HG03575 (cell line): ENCODE data around the gene SYT1.

Source experiments
- ATAC-seq: cut with Tn5 transposase; IDR thresholded peaks from one replicate; pipeline ENCODE4 v1.9.1; 2021; ENCODE audit not compliant: unreplicated experiment, insufficient number of reproducible peaks, low FRiP score; ENCODE audit errors: extremely low read depth

SYT1 gene

DNA sequence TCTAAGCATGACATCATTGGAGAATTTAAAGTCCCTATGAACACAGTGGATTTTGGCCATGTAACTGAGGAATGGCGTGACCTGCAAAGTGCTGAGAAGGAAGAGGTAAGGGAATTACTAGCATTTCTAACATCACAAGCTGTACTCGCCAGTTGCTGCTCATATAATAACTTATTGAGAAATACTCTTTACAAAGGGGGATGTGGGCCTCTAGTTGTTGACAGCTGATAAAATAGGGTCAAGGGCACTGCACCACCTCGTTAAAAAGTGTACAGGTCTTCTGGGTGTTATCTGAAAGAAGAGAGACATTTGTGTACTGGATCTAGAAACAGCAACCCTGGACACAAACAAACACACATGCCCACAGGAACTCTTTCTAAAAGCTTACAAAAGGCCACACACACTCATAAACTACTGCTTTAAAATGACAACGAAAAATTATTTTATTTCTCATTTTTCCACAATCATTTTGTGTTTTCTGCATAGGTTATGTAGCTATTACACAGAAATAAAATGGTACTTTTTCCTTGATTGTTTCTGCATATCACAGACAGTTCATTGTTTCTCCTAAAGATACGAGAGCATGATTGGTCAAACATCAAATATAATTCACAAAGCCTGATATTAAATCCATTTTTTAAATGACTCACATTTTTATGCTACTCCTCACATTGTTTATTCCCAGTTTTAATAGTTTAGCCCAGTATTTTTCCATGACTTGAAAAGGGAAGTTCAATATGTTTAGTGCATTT, 435.0 kb downstream of the SYT1 start:
- ATAC-seq: no peak

DNA sequence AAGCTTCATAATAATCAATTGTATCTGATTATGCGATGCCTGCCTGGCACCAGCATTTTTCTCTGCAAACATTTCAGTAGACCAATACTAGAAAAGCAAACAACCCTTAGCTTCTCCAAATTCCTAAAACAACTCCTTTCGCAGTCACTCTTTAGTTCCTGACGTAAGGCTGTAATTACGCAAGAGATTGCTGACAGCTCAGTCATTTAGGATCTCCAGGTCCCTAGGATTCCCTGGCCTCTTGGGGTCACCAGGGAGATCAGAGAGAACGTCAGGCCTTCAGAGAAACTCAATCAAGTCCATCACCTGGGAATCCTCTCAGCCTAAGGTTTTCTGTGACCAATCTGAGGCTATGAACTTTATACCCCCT, 435.6 kb downstream of the SYT1 start:
- ATAC-seq: no peak

DNA sequence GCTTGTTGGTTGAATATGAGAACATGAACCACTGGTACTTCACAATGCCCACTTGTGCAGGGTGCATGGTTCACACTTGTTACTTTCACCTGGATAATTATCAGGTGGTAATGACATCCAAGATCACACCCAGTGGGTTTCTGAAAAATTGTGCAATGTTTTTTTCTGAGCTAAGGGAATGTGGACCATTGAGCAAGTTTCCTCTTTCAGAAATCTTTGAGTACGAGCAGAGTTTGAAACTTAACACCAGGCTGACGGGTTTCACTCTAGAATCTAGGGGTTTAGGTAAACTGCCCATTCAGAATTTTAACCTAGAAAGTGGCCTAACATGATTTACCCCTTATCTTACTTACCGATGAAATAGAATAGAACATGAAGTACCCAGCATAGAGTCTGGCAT, 436.6 kb downstream of the SYT1 start:
- no peak for ATAC-seq

DNA sequence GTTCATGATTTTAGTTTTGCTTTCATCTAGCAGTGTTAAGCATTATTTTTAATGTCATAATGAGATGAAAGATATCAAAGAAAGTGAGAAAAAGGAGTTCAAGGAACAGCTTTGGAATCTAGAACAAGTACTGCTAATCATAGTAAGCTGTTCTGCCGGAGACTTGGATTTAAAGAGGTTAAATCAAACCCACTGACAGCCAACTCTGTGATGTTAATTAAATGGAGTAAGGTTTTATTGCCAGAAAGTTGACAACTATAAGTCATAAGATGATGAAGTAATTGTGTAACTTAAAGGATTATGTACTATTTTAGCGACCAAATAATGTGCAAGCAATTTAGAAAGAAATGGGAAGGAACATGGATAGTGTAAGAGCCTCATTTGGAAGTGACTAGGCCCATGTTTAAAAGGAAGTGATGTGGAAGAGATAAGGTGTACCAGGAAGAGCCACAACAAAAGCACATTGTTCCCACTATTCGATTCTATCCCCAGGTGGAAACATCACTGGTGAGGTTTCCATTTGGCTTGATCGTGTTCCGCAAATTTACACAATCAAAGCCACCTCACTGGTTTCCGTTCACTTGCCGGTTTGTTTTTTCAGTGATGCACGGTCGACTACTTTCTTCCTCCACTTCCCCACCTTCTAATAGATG, 437.7 kb downstream of the SYT1 start:
- ATAC-seq: no peak

DNA sequence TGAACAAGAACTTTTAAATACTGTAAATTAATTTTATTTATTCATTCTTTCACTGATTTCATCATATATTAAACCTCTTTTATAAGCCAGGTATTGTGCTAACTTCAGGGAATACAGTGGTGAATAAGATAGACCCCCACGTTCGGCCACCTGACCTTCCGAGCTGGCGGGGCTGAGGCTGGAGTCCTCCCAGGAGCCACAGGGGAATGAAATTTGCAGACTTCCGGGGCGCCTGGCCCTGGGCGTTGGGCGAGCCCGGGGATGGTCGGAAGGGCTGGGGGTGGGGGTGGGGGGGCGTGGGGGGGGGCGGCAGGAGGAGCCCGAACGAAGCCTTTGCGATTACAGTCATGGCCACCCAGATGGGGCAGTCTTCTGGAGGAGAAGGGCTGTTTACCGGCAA, 442.8 kb downstream of the SYT1 start:
- ATAC-seq: no peak

DNA sequence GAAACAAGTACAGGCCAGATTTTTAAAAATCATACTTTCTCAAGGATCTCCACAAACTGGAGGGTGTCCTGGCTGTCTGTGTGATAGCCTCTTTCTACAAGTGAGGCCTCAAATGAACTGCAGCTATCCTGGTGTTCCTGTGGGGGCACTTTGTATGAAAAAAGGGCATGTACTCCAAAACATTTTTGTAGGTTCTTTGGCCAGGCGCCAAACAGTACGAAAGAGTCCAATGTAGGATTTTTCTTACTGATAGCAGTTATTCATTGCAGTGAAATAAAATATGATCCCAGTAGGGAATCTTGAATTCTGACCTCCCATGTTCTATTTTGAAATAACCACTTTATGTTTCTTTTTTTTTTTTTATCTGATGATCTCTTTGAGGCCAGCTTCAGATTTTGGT, 444.5 kb downstream of the SYT1 start:
- no peak for ATAC-seq

DNA sequence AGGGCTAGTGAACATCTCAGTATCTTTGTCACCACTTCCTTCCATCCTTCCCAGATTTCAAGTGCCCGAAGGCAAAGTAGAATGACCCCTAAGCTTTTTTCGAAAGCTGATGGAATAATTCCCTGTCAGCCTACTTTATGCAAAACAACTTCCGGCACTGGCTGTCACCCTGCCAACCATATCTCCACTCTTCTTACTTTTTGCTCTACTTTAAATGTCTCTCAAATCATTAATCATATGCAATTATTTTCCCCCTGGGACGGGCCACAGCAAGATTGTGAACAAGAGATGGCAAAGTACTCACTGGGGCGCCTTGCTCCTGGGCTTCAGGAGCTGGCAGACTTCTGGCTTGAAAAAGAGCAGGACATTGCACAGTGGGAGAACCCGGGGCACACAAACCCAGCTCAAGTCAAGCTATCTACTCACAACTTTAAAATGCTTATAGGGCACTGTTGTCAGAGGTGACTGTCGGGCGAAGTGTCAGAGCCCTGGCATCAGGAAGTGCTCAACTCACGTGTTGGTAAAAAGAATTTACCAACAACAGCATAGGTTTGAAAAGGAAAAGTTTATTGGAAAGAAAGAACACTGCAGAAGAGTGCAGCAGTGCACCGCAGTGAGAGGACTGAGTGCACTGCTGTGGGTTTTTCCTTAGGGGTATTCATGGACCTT, 452.7 kb downstream of the SYT1 start:
- no peak for ATAC-seq

DNA sequence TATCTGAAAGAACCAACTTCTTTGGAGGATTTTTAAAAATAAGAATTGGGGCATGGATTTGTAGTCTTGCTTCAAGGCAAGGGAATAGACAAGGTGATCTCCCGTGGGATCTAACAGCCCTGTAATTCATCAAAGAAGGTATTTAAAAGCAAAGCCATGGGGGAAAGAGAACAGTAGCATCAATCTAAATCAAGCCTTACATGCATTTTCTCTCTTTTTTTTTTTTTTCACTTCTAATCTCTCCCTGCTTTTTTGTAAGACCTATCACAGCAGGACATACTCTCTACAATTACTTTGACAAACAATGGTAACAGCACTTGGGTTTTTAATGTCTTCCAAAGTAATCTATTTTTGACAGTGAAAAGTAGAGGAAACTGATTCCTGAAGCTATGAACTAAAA, 458.3 kb downstream of the SYT1 start:
- ATAC-seq: no peak

DNA sequence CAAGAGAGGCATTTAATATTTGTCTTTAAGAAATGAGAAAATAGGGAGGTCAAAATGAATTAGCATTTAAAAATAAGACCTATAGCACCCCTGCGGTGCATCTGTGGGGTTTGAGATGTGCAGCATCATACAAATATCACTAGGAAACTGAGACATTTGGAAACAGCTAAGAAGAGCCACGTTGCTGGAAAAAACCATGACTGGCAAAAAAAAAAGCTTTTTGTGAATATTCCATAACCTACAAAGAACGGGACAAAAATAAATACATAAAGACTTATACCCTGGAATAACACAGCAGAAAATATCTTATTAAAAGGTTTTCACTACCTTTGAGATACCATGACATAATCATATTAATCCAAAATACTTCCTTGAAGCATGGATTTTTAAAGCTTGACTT, 460.0 kb downstream of the SYT1 start:
- no peak for ATAC-seq

DNA sequence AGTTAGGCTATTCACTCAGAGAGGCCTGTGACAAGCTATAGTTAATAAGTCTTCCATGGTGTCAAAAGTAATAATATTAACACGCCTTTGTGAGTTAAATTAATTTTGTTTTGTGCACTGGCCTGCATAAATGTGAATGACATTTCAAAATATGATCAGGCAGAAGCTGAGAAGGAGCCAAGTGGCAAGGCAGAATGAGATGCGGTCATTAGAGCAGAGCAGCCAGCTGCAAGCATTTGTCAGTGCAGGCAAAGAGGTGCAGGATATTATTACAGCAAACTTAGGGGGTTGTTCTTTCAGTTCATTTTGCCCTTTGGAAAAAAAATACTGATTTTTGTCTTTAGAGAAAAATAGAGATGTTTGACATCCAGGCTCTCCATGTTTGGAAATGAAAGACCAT, 461.6 kb downstream of the SYT1 start:
- no peak for ATAC-seq

DNA sequence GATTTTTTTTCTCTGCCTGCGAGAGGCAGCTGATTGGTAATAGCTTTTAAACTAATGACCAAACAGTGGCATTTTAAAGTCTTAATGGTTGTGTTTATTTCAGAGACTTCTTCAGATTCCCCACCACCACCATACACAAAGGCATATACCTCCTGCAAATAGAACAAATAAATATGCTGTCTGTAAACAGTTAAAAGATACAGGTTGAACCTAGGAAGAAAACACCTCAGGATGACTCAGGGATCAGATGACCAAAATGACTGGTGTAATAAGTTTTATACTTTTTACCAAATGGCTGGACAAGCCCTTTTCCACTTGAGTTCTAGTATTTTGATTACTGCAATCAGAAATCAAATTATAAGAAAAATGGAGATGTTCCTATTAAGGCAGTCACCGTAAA, 462.1 kb downstream of the SYT1 start:
- ATAC-seq: no peak

DNA sequence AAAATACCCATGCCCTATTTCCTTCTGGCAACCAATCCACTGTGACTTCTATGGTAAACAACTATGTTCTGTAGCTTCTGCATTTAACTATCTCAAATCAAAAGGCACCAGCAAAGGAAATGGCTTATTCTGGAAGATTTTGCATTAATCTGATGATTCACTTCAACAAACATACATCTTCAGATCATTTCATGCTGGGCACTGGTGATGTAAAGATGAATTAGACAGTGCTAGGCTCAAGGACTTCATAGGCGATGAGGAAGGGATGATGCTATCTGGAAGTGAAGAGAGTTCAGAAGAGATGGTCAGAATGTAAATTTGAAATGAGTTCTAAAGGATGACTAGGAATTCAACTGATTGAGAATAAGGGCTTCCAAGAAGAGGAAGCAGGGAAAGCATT, 462.9 kb downstream of the SYT1 start:
- ATAC-seq: no peak

DNA sequence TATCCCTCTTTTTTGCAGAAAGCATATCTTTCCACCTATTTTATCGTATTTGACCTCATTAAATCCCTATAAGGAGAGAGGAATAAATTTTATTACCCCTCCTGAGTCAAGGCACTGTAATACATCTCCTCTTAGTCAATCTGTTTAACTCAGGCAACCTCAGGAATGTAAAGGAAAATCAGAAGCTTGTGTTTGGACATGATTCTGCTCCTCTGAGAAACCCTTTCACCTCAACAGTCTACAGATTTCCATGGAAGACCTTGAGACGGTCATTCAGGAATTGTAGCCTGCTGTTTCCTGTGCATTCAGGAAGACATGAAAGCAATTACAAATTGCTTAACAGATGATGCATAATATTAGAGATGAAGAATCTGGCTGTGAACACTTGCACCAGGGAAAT, 465.4 kb downstream of the SYT1 start:
- ATAC-seq: no peak

DNA sequence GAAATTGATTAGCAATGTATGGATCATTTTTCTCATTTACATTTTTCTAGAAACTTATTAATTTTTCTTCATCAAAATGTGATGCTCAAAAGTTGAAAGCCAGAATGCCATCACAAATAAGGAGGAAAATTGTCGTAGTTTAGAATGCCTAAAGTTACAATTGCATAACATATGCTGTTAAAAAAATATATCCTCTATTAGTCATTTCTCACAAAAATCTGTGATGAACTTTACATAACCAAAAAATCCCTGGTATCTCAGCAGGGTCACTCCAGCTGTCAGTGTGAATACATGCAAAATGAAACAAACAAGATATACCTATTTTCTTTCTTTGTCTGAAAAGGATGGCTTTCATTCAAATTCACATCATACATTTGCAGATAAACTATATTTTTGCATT, 467.3 kb downstream of the SYT1 start:
- ATAC-seq: no peak

DNA sequence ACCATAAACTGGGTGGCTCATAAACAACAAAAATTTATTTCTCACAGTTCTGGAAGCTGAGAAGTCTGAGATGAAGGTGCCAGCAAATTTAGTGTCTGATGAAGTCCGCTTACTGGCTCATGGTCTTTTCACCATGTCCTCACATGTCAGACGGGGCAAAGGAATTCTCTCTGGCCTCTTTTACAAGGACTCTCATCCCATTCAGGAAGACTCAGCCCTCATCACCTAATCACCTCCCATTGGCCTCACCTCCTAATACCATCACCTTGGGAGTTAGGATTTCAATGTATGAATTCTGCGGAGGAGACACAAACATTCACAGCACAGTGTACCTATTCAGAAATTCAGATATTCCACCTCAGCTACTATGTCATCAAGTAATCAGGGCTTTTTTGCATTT, 468.6 kb downstream of the SYT1 start:
- ATAC-seq: no peak

DNA sequence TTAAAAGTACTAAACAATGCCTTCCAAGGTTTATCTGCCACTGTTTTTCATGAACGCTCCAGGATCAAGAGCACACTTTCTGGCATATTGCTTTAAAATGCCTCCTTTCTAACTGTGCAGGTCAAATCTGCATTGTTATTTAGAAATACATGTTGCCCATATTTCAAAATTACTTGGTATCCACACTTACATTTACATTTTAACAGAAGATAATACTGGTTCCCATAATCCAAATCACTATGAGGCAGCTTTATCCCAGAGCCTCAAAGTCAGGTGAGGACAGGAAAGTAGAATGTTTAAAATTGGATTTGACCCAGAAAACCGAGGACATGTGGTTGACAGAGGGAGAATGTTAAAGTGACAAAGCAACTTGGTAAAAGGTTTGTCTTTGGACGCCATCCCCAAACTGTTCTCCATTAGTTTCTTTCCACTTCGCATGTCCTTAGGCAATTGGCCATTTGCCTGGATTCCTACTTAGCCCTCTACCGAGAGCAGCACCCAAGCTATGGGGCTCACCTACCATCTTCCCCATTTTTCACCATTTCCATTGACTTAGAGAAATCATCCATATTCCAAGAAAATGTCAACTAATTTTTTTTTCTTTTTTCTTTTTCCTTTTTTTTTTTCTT, 473.2 kb downstream of the SYT1 start:
- ATAC-seq: no peak

DNA sequence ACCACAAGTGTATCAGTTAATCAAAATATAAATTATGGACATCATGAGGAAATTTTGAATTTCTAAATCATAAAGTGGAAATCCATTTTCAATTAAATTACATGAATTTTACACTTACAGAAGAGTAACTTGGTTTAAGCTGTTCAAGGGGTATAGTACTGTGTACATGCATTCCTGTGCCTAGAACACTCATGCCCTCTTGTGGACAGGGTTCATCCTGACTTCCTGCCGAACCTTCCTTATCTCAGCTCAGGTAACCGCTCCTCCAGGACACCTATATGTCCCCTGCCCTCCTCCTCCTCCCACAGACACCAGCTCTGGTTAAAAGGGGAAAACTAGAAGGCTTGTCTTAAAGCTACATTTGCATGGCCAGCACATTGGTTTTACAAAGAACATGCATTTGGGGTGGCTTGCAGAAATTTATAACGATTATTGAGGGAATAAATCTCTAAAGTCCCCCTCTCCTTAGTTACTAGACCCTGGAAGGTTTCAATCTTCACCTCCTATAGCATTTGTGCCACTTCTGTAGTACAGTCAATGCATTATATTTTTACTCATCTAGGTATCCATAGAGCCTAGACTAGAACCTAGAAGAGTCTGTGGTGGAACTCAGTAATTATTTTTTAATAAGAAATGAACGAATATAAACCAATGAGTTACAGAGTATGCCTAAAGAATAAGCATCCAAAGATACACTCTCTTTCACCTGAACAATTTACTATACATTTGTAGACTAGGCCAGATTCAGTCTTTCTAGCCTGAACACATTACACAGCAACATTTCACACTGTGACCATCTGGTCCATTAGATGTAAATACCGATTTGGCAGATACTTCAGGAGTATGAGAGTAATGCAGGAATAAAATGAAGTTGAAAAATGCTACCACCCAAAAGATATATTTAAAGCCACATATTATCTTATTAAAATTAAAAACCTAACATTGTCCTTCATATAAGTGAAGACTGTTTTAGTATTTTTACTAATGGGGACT, 480.6 kb downstream of the SYT1 start:
- no peak for ATAC-seq

DNA sequence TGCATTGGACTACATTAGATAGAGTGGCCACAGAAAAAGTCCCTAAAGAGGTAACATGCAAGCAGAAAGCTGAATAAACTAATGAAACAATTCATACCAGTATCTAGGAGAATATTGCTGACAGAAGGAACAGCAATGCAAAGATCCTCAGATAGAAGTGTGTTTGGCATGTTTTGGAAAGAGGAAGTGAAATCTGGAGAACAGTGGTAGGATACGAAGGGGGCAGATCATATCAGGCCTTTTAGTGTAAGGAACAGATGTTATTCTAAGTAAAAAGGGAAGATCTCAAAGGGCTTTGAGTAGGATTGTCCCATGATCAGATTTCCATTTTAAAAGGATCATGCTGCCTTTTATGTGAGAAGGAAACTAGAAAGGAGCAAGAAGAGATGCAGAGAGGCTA, 483.3 kb downstream of the SYT1 start:
- ATAC-seq: no peak

DNA sequence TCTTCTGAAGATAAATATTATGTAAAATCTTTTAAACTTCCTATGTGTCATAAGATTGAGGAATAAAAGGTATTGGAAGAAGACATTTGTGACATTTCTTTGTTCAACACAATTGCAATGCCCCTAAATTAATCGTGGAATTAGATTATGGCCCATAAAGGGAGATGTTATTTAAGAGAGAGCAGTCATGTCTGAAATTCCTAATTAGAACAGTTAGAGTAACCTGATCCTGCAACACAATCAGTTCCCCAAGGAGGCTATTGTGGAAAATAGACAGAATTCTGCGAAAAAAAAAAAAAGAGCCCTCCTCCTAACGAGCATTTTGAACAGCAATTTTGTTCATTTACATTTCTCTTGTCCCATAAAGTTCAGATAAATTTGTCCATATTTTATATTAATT, 486.7 kb downstream of the SYT1 start:
- ATAC-seq: no peak
